Breast epithelium (tissue), 4 donors: ENCODE measurements around the gene ASPM. TPM values are rescaled to one million over a fixed set of nuclear protein-coding genes. Genes with fewer than 3 reads are reported as not detected.
"Not testable (repeated sequence)": the region's sequence is repeated elsewhere in the genome, so short reads cannot be mapped to it uniquely, and the experiment has no call there.

Experiments
- DNase-seq, 2 donors: peaks; one replicate each; pipeline ENCODE4 v3.0.0-alpha.2; 2019; ENCODE audit warnings: low spot score in 2 of 2
- H3K27ac ChIP-seq, 2 donors: fragments of 200-600 bp; sonication (generic) in 1 of 2; one replicate each; pipeline ENCODE4 v1.5.1; 2016 to 2019; ENCODE audit warnings: mild to moderate bottlenecking in 1 of 2
- H3K27me3 ChIP-seq, 2 donors: fragments of 200-600 bp; sonication (generic) in 1 of 2; one replicate each; pipeline versions ENCODE4 v1.5.1 to v1.6.0; 2017 to 2019; ENCODE audit warnings: control low read depth in 1 of 2, mild to moderate bottlenecking in 1 of 2
- H3K36me3 ChIP-seq: fragments of 200-600 bp; one replicate; pipeline ENCODE4 v1.5.1; 2019
- H3K4me1 ChIP-seq, 2 donors: fragments of 200-600 bp; sonication (generic); one replicate each; pipeline ENCODE4 v1.5.1; 2016 to 2019; ENCODE audit warnings: control low read depth in 1 of 2
- H3K4me3 ChIP-seq, 3 donors: fragments of 200-600 bp; sonication (generic); 1 replicate in 2 of 3; 2 replicates in 1 of 3; pipeline ENCODE4 v1.5.1; 2016 to 2019; ENCODE audit warnings: mild to moderate bottlenecking in 3 of 3, moderate library complexity in 2 of 3
- H3K9me3 ChIP-seq, 2 donors: fragments of 200-600 bp; sonication (generic) in 1 of 2; one replicate each; pipeline ENCODE4 v1.5.1; 2016 to 2019; ENCODE audit warnings: control low read depth in 1 of 2
- CTCF ChIP-seq, 3 donors: fragments of 450-650 bp; IDR thresholded peaks; one replicate each; pipeline ENCODE4 v1.5.1; 2016 to 2017; ENCODE audit warnings: antibody characterized with exemption in 3 of 3, mild to moderate bottlenecking in 3 of 3, moderate library complexity in 3 of 3
- POLR2A ChIP-seq: fragments of 450-650 bp; IDR thresholded peaks from one replicate; pipeline ENCODE4 v1.6.1; 2016; ENCODE audit warnings: antibody characterized with exemption, mild to moderate bottlenecking, moderate library complexity
- POLR2AphosphoS5 ChIP-seq, 3 donors: sonication (generic); formaldehyde crosslinking; IDR thresholded peaks; one replicate each; pipeline ENCODE4 v1.6.1; 2017; ENCODE audit warnings: antibody characterized with exemption in 3 of 3
- intact Hi-C: fragments of 100-400 bp; cut with DNase I; formaldehyde crosslinking; loops from one replicate; pipeline ENCODE4 v1.15.1; 2023; ENCODE audit warnings: low total_unique reads
- total RNA-seq, 3 donors: library from RNA; depleted of rRNA; stranded (reverse); fragments of >200 nt; gene quantifications; one replicate each; pipeline ENCODE4 v1.1.0, GENCODE V29; 2016

Gene ASPM
- total RNA-seq, 3 donors from 2014 or later, result under 0.01 to 3.2 (median 0.59) TPM

- Histone ChIP-seq H3K27ac (no peak overlapping the region), H3K4me1 (no peaks in the 10 kb centered on the region), H3K4me3 (no peak overlapping the region), H3K36me3 (no peaks in the 10 kb centered on the region), H3K9me3 (no peaks in the 10 kb centered on the region), H3K27me3 (no peaks in the 10 kb centered on the region)
- no peak for TF ChIP-seq POLR2A
- no peak for TF ChIP-seq POLR2AphosphoS5 (IDR thresholded peaks at IDR 0.05)
- no peak for TF ChIP-seq CTCF (IDR thresholded peaks at IDR 0.05)
- intact Hi-C loops, result no loop called here
- no peak for DNase-seq
These were observed 45.8 kb downstream of the ASPM start for GRCh38 chr1:197100677-197101076.

GRCh38 chr1:197099444-197099843, 47.0 kb downstream of the ASPM start:
- TF ChIP-seq POLR2A (no peak), CTCF (IDR thresholded peaks at IDR 0.05) (no peak), POLR2AphosphoS5 (IDR thresholded peaks at IDR 0.05) (no peak)
- Histone ChIP-seq H3K36me3 (no peaks in the 10 kb centered on the region), H3K4me3 (no peak overlapping the region), H3K27ac (no peak overlapping the region), H3K4me1 (no peaks in the 10 kb centered on the region), H3K27me3 (no peaks in the 10 kb centered on the region), H3K9me3 (no peaks in the 10 kb centered on the region)
- intact Hi-C loops, result loop anchor here (5.0 kb wide), 1 partner anchor 363 kb away; no protein-coding TSS in a partner anchor
- no peak for DNase-seq

- intact Hi-C loops, result loop anchor here (5.0 kb wide), 1 partner anchor 365 kb away; no protein-coding TSS in a partner anchor
- not testable (repeated sequence) for H3K4me1 ChIP-seq, DNase-seq, H3K27me3 ChIP-seq, H3K4me3 ChIP-seq, H3K27ac ChIP-seq, H3K36me3 ChIP-seq, H3K9me3 ChIP-seq
These were observed 49.5 kb downstream of the ASPM start for GRCh38 chr1:197096971-197097370.

- intact Hi-C loops, result loop anchor here (5.0 kb wide), 1 partner anchor 366 kb away; no protein-coding TSS in a partner anchor
- Histone ChIP-seq H3K36me3 (no peaks in the 10 kb centered on the region), H3K27ac (no peak overlapping the region), H3K4me3 (no peak overlapping the region), H3K4me1 (no peaks in the 10 kb centered on the region), H3K27me3 (no peaks in the 10 kb centered on the region), H3K9me3 (no peaks in the 10 kb centered on the region)
- TF ChIP-seq POLR2AphosphoS5 (IDR thresholded peaks at IDR 0.05), result no peak
- no peak for TF ChIP-seq CTCF (IDR thresholded peaks at IDR 0.05)
- TF ChIP-seq POLR2A, result no peak
- no peak for DNase-seq
These were observed 50.3 kb downstream of the ASPM start for GRCh38 chr1:197096137-197096536.

- intact Hi-C loops, result no loop called here
- Histone ChIP-seq H3K27me3 (no peaks in the 10 kb centered on the region), H3K4me3 (no peak overlapping the region), H3K27ac (no peak overlapping the region), H3K4me1 (no peaks in the 10 kb centered on the region), H3K36me3 (no peaks in the 10 kb centered on the region), H3K9me3 (no peaks in the 10 kb centered on the region)
- DNase-seq, result no peak
- TF ChIP-seq CTCF (IDR thresholded peaks at IDR 0.05) (no peak), POLR2A (no peak), POLR2AphosphoS5 (IDR thresholded peaks at IDR 0.05) (no peak)
These were observed 53.1 kb downstream of the ASPM start for GRCh38 chr1:197093226-197093885.
